GM18858 (cell line): ENCODE data around the gene GATA3.

ENCODE experiments used
- ATAC-seq: cut with Tn5 transposase; IDR thresholded peaks from one replicate; pipeline ENCODE4 v1.9.1; 2021; ENCODE audit not compliant: unreplicated experiment

Gene GATA3

DNA sequence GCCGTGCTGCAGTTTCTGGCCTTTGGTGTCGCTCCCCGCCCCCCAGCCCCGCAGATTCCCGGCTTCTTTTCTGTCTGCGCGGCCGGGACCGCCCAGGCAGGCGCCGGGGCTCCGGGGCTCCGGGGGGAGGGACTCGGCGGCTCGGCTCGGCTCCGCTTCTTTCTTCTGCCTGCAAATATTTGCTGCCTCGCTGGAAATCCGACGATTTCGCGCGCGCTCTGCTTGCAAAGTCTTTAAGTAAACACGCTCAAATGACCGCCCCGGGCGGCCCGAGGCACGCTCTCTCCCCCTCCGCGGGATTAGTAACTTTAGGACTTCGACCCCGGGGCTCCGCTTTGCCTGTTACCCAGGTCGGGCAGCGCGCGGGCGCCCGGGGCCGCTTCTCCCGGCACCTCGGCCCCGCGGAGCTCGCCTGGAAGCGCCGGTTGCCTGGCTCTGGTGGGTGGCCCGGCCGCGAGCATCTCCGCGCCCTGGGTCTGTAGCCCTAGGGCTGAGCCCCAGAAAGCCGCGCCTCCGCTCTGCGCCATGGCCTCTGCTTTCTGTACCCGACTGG, 3.9 kb upstream of the GATA3 start:
- no peak for ATAC-seq

DNA sequence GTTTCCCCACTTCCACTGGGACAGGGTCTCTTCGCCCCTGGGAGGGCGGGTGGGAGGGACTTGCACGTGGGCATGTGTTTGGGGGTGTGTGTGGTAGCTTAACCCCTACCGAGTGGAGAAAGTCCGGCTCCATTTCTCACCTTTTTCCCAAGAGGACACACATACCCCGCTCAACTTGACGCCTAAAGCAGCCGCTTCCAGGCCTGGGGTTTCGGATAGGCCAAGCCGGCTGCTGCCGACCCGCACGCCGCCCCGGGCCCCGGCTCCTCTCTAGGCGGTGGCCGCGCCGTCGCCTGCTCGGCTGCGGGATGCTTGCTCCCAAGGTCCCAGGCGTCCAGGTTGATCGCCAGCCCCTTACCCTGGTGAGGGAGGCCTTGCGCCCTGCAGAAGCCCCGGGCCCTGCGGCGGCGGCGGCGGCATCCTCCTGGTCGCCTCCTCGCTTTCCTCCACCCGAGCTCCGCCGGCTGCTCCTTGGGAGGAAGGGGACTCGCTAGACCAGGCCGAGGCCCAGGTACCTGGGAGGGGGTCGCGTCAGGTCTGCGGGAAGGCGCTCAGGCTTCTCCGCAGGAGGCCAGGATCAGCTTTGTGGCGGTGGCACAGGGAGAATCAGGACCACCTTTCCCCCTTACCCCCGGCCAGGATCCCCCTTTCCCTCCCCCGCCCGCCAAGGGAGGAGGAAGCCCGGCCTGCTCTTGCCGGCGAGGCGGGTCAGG, 3.2 kb upstream of the GATA3 start:
- ATAC-seq = no peak

GRCh38 chr10:8051851-8052257, 2.6 kb upstream of the GATA3 start:
- ATAC-seq = no peak

DNA sequence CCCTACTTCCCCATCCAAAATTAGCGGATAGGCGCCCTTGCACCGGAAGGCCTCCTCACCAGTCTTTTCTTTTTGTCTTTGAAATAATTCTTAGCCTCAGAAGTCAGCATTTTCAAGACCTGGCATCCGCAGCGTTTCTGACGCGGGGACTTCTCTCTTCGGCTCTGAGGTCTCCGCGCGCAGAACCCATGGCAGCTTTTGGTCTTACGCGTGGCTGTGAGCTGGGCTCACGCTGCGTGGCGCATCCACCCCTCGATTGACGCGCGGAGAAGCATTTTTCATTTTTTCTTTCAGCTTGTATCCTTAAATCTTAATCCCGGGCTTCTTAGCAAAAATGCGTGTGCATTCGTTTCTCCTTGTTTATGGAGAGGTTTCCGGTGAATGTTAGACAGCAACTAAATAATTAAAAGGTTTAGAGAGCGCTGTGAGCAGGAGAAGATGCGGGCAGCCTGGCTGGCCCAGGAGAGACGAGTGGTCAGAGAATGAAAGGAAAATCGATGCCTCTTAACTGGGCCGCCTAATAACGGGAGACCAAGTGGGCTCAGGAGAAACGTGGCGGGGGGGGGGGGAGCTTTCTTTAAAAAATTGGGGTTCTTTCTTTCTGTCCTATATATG, 2.0 kb upstream of the GATA3 start:
- no peak for ATAC-seq

DNA sequence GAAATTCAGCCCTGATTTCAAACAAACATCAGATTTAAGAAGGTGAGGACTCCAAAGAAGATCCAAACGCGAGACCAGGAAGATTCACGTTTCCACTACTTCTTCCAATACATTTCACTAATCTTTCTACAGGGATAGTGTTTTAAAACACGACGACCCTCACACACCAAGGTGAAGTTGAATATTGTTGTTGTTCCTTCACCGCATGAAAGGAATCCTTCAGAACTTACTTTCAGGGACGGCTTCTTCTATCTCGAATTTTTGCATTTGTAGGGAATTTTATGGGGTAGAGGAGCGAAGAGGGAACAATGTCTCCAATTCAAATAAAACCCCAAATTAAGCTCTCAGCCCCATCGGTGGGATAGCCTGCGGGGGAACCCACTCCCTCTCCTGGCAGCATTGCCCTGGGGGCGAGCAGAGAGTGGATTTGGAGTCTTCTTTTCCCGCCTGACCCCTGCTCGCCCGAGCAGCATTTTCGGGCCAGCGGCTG, 1.5 kb upstream of the GATA3 start:
- no peak for ATAC-seq

- ATAC-seq = peak; percentile 57
These were observed 843 bp upstream of the GATA3 start for GRCh38 chr10:8053446-8054243.

GRCh38 chr10:8054244-8054493, 319 bp upstream of the GATA3 start:
- ATAC-seq = peak; percentile 4

- ATAC-seq = no peak
These were observed 1.2 kb downstream of the GATA3 start for GRCh38 chr10:8055420-8056349.

DNA sequence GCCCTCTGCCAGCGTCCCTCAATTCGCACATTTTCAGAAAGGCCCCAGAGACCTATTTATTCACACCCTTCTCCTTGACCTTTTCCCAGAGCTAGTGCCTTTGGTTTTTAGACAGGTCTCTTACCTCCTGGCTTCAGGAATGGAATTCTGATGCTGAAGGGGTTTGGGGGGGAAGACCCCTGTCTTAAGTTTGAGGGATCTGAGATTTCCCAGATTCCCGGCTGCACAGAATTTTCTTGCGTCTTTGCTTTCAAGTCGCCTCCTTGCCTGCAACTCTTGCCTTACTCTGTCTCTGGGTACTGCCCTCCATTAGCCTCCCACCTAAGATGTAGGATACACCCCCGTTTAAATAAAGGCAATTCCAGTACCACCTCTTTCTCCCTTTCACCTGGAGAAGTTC, 1.9 kb downstream of the GATA3 start:
- no peak for ATAC-seq

GRCh38 chr10:8056871-8057331, 2.4 kb downstream of the GATA3 start:
- ATAC-seq = peak; percentile 35

GRCh38 chr10:8057636-8058273, 3.3 kb downstream of the GATA3 start:
- ATAC-seq = no peak

DNA sequence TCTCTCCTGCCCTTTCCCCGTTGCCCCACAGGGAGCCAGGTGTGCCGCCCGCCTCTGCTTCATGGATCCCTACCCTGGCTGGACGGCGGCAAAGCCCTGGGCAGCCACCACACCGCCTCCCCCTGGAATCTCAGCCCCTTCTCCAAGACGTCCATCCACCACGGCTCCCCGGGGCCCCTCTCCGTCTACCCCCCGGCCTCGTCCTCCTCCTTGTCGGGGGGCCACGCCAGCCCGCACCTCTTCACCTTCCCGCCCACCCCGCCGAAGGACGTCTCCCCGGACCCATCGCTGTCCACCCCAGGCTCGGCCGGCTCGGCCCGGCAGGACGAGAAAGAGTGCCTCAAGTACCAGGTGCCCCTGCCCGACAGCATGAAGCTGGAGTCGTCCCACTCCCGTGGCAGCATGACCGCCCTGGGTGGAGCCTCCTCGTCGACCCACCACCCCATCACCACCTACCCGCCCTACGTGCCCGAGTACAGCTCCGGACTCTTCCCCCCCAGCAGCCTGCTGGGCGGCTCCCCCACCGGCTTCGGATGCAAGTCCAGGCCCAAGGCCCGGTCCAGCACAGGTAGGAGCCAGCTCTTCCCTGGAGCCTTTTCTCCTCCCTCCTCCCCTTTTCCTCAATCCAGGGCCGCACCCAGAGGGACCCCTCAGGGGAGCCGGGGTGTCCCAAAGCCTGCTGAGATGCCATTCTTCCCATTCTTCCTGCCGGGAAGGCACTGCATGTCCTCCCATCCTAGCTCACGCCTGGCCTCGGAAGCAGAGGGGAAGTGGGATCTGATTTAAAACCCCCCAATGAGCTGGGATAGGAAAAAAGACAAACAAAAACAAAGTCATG, 4.0 kb downstream of the GATA3 start:
- no peak for ATAC-seq

DNA sequence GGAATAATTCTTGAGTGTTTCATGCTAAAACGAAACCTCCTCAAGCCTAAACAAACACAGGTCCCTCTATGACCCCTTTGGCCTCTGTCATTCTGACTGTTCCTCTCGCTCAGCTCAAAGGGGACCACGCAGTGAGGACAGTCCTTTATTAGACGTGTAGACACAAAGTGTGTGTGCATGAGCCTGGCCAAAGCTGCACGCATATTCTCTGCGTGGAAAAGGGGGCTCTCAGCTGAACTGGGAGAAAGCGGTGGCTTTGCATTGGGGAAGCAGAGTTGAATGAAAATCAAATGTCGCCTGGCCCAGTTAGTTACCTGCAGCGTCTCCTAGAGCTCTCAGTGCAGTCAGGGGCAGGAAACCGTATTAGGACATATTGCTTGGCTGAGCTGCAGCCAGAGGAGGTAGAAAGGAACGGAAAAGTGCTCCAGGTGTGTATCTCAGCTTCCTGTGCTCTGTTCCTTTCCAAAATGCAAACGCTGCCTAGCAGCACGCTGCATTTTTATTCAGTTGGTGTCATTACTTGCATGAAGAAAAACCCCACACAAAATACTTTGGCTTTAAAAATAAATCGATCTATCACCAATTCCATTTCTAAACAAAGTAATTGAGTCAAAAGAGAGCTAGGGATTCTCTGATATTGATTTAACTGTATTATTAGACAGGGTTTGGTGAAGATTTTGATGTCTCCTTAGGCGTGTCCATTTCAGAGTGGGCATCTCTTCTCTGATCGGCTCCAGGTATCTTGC, 4.9 kb downstream of the GATA3 start:
- no peak for ATAC-seq

DNA sequence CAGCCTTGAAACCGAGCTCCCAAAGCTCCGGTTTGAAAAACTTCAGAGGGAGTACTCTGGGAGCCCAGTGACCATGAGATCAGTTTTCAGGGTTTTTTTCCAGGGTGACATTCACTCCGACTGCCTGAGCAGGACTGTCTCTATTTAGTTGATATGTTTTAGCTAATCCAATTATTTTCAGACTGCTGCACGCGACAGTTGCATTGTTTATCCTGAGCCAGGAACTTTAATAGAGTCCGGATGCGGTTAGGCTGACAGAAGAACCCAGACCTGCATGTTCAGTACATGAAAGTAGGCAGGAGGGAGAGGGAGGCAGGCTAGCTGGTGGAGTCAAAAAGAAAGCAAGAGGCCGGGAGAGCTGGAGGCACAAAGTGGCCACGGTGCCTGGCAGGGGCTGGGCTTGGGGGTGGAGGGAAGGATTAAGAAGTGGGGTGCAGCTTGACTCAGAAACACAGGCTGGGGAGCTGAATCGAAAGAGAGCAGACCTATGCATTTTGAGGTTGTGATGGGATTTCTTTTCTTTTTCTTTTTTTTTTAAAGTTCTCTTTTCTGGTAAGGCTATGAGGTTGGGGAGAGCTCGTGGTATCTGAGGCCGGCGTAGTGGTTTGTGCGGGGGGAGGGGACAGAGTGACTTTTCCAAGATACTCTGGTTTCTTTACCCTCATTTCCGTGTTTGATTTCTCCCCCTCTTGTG, 5.7 kb downstream of the GATA3 start:
- peak; percentile 37 for ATAC-seq

DNA sequence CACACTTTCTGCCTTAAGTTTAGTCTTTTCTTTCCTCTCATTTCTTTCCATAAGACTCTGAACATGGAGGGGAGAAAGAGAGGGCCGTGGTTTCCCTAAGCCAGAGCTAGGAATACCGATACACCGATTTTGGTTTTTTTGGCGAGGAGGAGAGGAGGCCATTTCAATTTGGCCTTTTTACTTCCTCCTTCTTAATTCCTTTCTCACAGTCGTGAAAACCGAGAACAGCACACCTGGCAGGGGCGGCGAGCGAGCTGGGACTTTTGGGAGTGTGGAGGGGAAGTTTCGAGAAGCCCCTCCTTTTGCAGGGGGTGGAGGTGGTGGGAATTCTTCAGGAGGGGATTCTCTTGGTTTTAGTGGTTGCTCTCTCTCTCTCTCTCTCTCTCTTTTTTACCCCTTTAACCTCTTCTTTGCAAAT, 6.2 kb downstream of the GATA3 start:
- no peak for ATAC-seq

DNA sequence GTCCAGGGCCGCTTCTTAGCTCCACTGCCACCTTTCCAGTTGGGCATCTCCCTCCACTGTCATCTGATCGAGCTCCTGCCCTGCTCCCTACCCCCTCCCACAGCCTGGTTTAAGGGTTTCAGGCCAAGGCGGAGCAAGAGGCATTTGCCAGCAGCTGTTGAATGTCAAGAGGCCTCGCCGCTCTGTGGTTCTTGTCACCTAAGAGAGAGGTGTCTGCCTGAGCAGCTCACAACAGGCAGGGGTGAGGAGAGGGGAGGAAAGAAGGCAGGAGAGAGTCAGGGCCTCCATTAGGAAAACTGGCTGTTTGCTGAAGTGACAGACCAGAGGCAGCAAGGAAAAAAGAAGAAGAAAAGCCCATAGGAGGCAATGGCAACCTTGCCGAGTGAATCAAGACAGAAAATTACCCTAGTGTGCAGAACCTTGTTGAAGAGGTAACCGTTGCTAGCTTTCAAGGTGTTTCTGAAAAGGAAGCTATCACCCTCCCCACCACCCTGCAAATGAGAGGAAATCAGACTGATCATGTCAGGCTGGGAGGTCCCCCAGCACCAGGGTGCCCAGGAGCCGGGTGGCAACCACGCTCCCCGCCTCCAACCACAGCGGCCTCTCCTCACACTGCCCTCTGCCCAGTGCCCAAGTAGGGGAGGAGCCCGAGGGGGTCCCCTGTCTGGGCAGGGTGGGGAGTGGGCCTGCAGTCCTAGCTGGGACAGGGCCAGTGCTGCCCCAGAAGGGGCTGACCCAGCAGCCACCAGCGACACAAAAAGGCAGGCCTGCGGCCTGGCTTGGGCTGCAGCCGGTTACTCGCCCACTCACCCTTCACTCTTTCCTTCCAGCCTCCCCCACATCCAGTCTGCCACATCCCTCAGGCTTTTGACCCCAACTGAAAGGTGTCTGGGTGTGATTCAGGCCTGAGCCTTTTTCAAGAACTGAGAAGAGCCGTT, 7.1 kb downstream of the GATA3 start:
- ATAC-seq = no peak
